GM06990 (cell line): ENCODE data around the gene ZGPAT.

ENCODE experiments used
- DNase-seq: peaks from one replicate; pipeline ENCODE4 v3.0.0-alpha.2; 2011; ENCODE audit not compliant: insufficient read length; ENCODE audit errors: extremely low read depth
- H3K27me3 ChIP-seq: replicated peaks from 2 replicates; pipeline ENCODE4 v1.6.0; 2011; ENCODE audit warnings: low read length; ENCODE audit not compliant: control insufficient read depth, insufficient read depth
- H3K36me3 ChIP-seq: 2 replicates; pipeline ENCODE4 v1.5.1; 2011; ENCODE audit warnings: low read length; ENCODE audit not compliant: control insufficient read depth, insufficient read depth
- H3K4me3 ChIP-seq: replicated peaks from 2 replicates; pipeline ENCODE4 v1.5.1; 2011; ENCODE audit warnings: low read depth, mild to moderate bottlenecking, control low read depth, low read length
- CTCF ChIP-seq: IDR thresholded peaks from 2 replicates; pipeline ENCODE4 v1.5.1; 2011; ENCODE audit warnings: low read length, control low read depth, mild to moderate bottlenecking, inconsistent platforms; ENCODE audit not compliant: insufficient read depth, poor library complexity, severe bottlenecking

The ZGPAT gene

GRCh38 chr20:63769891-63770474 lies 62.1 kb downstream of the ZGPAT start:
- DNase-seq = no peak
- no peak for TF ChIP-seq CTCF
- Histone ChIP-seq H3K4me3 (no peak overlapping the region), H3K27me3 (no peaks in the 10 kb centered on the region), H3K36me3 (no peaks in the 10 kb centered on the region)

GRCh38 chr20:63771046-63771707 lies 63.3 kb downstream of the ZGPAT start:
- no peaks in the 10 kb centered on the region for H3K27me3 ChIP-seq
- no peak for DNase-seq
- H3K36me3 ChIP-seq = no peaks in the 10 kb centered on the region
- TF ChIP-seq CTCF = no peak
- H3K4me3 ChIP-seq = no peak overlapping the region

GRCh38 chr20:63772781-63773518 lies 65.1 kb downstream of the ZGPAT start:
- Histone ChIP-seq H3K36me3 (no peaks in the 10 kb centered on the region), H3K4me3 (no peak overlapping the region), H3K27me3 (no peaks in the 10 kb centered on the region)
- no peak for DNase-seq
- no peak for TF ChIP-seq CTCF

- no peak for DNase-seq
- Histone ChIP-seq H3K27me3 (no peaks in the 10 kb centered on the region), H3K4me3 (no peak overlapping the region), H3K36me3 (no peaks in the 10 kb centered on the region)
- TF ChIP-seq CTCF = no peak
These were observed 65.9 kb downstream of the ZGPAT start for GRCh38 chr20:63773571-63774241.

GRCh38 chr20:63774306-63774705 lies 66.5 kb downstream of the ZGPAT start:
- Histone ChIP-seq H3K4me3 (no peak overlapping the region), H3K27me3 (no peaks in the 10 kb centered on the region)
- no peak for TF ChIP-seq CTCF

More at GRCh38 chr20:63774306-63774705, 66.5 kb downstream of the ZGPAT start:
- no peaks in the 10 kb centered on the region for H3K36me3 ChIP-seq
- DNase-seq = no peak
